AG04449 (cell line): ENCODE data around the gene STK11IP.
A peak's percentile ranks its signal among the peaks of the same experiment; 100 is the strongest.

Experiments used
- CTCF ChIA-PET: fragments of 350-600 bp; formaldehyde crosslinking; extraction: SDS; loops from one replicate; lab custom pipeline; 2021; ENCODE audit warnings: antibody characterized with exemption; lab: Yijun Ruan, JAX
- POLR2A ChIA-PET: fragments of 400-600, 350-600 bp; formaldehyde crosslinking; extraction: SDS; loops from one replicate; lab custom pipeline; 2020; ENCODE audit warnings: antibody characterized with exemption, inconsistent platforms; lab: Yijun Ruan, JAX
- DNase-seq: peaks from one replicate; pipeline ENCODE4 v3.0.0-alpha.2; 2010; ENCODE audit warnings: low read depth, low spot score
- H3K4me3 ChIP-seq: 2 replicates; pipeline ENCODE4 v1.5.1; 2011; ENCODE audit warnings: low read depth, mild to moderate bottlenecking, control low read depth, low read length
- CTCF ChIP-seq: IDR thresholded peaks from one replicate; pipeline ENCODE4 v1.5.1; 2011; ENCODE audit warnings: mild to moderate bottlenecking, moderate library complexity, low read length, control low read depth, inconsistent platforms; ENCODE audit not compliant: insufficient read depth; ENCODE audit errors: missing control alignments

Gene STK11IP

GRCh38 chr2:219592736-219593135, 4.9 kb upstream of the STK11IP start:
- no peak overlapping the region for H3K4me3 ChIP-seq
- ChIA-PET CTCF (interaction anchor here (1.0 to 1.2 kb wide), 3 partner anchors 9 to 51 kb away, joined by 3 to 4 read pairs (median 3); no protein-coding TSS in a partner anchor), POLR2A (interaction anchor here (1.0 kb wide), 1 partner anchor 21 kb away, joined by 3 read pairs; the partner anchor contains the start of gene OBSL1)
- no peak for DNase-seq
- no peak for TF ChIP-seq CTCF

DNA sequence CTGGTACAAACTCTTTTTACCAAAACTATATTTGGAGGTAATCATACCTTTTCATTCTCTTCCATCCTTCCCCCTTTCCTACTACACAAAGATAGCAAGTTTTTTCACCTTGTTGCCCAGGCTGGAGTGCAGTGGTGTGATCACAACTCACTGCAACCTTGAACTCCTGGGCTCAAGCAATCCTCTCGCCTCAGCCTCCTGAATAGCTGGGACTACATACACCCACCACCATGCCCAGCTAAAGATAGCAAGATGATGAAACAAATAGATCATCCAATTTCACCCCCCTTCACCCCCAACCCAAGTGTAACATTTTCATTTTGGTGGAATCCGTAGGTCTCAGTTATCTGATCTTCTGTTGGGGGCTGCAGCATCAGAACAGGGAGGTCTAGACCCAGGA, 4.5 kb upstream of the STK11IP start:
- DNase-seq = no peak
- no peak for TF ChIP-seq CTCF
- no peak overlapping the region for H3K4me3 ChIP-seq
- POLR2A ChIA-PET = interaction anchor here (1.0 kb wide), 1 partner anchor 22 kb away, joined by 3 read pairs; the partner anchor contains the start of gene OBSL1
- CTCF ChIA-PET = interaction anchor here (1.0 to 1.2 kb wide), 4 partner anchors 9 to 63 kb away, joined by 3 to 4 read pairs (median 4); no protein-coding TSS in a partner anchor

GRCh38 chr2:219595256-219595655, 2.4 kb upstream of the STK11IP start:
- TF ChIP-seq CTCF = no peak
- ChIA-PET CTCF (interaction anchor here (2.0 to 3.3 kb wide), 4 partner anchors 10 to 65 kb away, joined by 5 to 24 read pairs (median 12); no protein-coding TSS in a partner anchor), POLR2A (no interaction called here)
- DNase-seq = no peak
- no peak overlapping the region for H3K4me3 ChIP-seq

DNA sequence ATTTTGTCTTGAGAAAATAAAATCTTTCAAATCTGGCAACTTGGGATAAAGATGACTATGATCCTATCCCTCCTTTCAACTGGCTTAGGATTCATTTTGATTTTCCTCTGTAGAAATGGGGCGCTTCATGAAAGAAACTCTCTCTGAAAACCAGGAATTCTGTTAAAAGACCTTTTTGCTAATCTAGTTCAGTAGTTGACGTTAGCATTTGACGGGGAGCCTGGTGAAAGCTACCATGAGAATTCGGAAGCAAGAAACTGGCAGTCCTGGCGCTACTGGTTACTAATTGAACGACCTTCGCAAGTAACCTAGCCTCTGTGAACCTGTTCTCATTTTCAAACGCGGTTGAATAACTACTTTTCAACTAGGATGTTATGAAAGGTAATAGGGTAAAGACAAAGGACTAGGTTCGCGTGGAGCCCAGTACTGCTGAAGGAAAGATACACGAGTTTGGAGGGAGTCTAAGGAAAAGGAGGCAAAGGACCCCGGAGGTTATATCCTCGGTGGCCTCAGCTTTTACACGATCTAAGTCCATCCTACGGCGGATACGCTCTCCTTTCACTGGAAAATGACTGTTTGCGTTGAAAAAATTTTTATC, 604 bp upstream of the STK11IP start:
- DNase-seq = no peak
- ChIA-PET POLR2A (interaction anchor here (0.6 to 2.0 kb wide), 8 partner anchors 15 to 55 kb away, joined by 3 to 13 read pairs (median 4); partner anchors contain the start of genes CHPF, INHA, OBSL1 and TMEM198), CTCF (interaction anchor here (1.0 to 3.3 kb wide), 8 partner anchors 12 to 92 kb away, joined by 3 to 24 read pairs (median 7); no protein-coding TSS in a partner anchor)
- H3K4me3 ChIP-seq = peak overlapping the region; percentile 84
- TF ChIP-seq CTCF = no peak

DNA sequence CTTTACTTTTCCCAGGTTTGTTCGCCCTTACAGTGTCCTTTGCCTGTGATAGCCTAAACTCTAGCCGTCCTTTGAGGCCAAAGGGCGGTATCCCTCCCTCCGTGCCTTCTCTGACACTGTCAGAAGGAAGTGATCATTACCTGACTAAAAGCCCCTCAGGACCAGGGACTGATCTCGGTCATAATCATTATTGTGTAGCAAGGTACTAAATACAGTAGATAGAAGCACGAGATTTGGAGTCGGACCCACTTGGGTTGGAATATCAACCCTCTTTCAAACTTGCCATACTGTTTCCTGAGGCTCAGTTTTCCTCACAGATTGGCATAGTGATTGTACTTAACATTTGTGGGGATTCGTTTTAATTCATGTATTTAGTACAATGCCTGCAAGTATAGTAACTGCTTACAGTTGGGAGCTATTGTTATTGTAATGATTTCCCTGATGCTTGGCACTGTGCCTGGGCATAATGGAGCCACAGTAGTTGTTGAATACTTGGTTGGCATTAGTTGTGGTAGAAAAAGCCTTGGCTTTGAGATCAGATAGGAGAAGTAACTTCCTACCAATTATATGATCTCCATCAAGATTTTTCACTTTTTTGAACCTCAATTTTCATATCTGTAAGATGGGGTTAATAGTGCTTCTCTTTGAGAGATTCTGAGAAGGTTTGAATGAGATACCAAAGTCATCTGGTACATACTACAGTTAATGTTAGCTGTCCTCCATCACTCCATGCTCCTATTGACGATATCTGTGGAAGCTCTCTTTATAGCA, 836 bp downstream of the STK11IP start:
- H3K4me3 ChIP-seq = peak overlapping the region; percentile 84
- ChIA-PET CTCF (interaction anchor here (2.1 to 4.0 kb wide), 3 partner anchors 38 to 91 kb away, joined by 12 to 32 read pairs (median 14); no protein-coding TSS in a partner anchor), POLR2A (interaction anchor here (1.5 to 2.0 kb wide), 4 partner anchors 27 to 55 kb away, joined by 3 to 13 read pairs (median 6); partner anchors contain the start of genes CHPF, INHA, OBSL1 and TMEM198)
- no peak for DNase-seq
- TF ChIP-seq CTCF = no peak
